Mammary epithelial cell (primary cell): ENCODE results near the gene MAGEA1.
"Not testable (repeated sequence)": the region's sequence is repeated elsewhere in the genome, so short reads cannot be mapped to it uniquely, and the experiment has no call there.

Source experiments
- CTCF ChIP-seq, 2 donors: IDR thresholded peaks in 1 of 2; conservative IDR thresholded peaks in 1 of 2; 2 replicates each; pipeline ENCODE4 v1.5.1; 2011 to 2012; ENCODE audit warnings: inconsistent platforms in 2 of 2, low read length in 2 of 2, mild to moderate bottlenecking in 2 of 2, control low read depth in 1 of 2, low read depth in 1 of 2; ENCODE audit not compliant: insufficient read depth in 1 of 2; ENCODE audit errors: extremely low read depth in 1 of 2
- EZH2 ChIP-seq: IDR thresholded peaks from 2 replicates; pipeline ENCODE4 v1.6.1; 2012; ENCODE audit warnings: low read length, inconsistent platforms, borderline replicate concordance

GRCh38 chrX:153146288-153146687 lies 32.8 kb upstream of the MAGEA1 start:
- not testable (repeated sequence) for TF ChIP-seq CTCF (conservative IDR thresholded peaks at IDR 0.05 in 1 of 2, IDR thresholded peaks at IDR 0.05 in 1 of 2; ENCODE audit: extremely low read depth in 1 of 2, insufficient read depth in 1 of 2, low read depth in 1 of 2, low read length in 2 of 2); EZH2
